ENCODE results near the gene MADD. TPM values are rescaled to one million over a fixed set of nuclear protein-coding genes. Genes with fewer than 3 reads are reported as not detected.

MADD gene
- total RNA-seq, 1 experiment from 2014 or later: 41.0 TPM

DNA sequence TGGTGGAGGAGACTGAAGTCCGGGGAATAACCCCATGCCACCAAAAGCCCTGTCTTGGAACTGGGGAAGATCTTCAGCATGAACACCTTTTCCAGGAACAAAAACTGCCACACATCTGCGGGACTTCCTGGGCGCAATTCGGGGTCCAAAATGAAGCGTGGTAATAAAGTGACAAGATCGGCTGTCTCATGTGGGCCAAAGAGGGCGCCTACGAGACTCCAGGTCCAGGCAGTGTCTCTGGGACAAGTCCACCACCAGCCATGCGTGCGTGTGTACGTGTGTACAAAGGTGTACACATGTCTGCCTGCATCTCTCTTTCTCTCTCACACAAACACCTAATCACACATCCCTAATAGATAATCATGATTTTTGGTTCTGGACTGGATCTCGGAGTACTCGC, 91.5 kb downstream of the MADD start:
- H2AK5ac ChIP-seq (ENCODE audit: insufficient read length, low read length): no peak overlapping the region
- H3K14ac ChIP-seq (ENCODE audit: insufficient read depth, low read length): no peak overlapping the region
- no peak overlapping the region for H2BK12ac ChIP-seq (ENCODE audit: insufficient read length, low read depth, low read length)
- H3K23me2 ChIP-seq (ENCODE audit: insufficient read length, low read depth, low read length, poor library complexity, severe bottlenecking): no peaks in the 10 kb centered on the region
- H2AFZ ChIP-seq (ENCODE audit: low read length): no peak overlapping the region
- no peak overlapping the region for H3T11ph ChIP-seq (ENCODE audit: low read length)
- no peak overlapping the region for H2BK15ac ChIP-seq (ENCODE audit: low read depth, low read length)
- H3K36me3 Mint-ChIP-seq (ENCODE audit: insufficient read depth in 1 of 3, low read depth in 3 of 3): no peaks in the 10 kb centered on the region
- H2BK120ac ChIP-seq (ENCODE audit: low read depth, low read length, poor library complexity, severe bottlenecking): no peak overlapping the region
- H4K91ac ChIP-seq (ENCODE audit: insufficient read length, low read depth, low read length): no peak overlapping the region
- peaks cover 2% of the 10 kb centered on the region for H4K20me1 ChIP-seq (ENCODE audit: control insufficient read depth, insufficient read depth, insufficient read length)
- WGBS (ENCODE audit: extremely low coverage, insufficient read length, low lambda C conversion rate): no CpG with 5 or more reads among the region's 13 CpGs
- H3K27ac Mint-ChIP-seq: no peak overlapping the region; a peak in 1 of 7 replicates
- H3K18ac ChIP-seq (ENCODE audit: insufficient read length, low read depth, low read length): no peak overlapping the region
- TF ChIP-seq, protein P1, sequence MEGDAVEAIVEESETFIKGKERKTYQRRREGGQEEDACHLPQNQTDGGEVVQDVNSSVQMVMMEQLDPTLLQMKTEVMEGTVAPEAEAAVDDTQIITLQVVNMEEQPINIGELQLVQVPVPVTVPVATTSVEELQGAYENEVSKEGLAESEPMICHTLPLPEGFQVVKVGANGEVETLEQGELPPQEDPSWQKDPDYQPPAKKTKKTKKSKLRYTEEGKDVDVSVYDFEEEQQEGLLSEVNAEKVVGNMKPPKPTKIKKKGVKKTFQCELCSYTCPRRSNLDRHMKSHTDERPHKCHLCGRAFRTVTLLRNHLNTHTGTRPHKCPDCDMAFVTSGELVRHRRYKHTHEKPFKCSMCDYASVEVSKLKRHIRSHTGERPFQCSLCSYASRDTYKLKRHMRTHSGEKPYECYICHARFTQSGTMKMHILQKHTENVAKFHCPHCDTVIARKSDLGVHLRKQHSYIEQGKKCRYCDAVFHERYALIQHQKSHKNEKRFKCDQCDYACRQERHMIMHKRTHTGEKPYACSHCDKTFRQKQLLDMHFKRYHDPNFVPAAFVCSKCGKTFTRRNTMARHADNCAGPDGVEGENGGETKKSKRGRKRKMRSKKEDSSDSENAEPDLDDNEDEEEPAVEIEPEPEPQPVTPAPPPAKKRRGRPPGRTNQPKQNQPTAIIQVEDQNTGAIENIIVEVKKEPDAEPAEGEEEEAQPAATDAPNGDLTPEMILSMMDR (conservative IDR thresholded peaks at IDR 0.05): no peak
- no peak overlapping the region for H3K56ac ChIP-seq (ENCODE audit: insufficient read length, low read depth, low read length)
- H4K8ac ChIP-seq (replicated peaks; ENCODE audit: insufficient read length, low read depth, low read length): no peak overlapping the region
- H4K5ac ChIP-seq (ENCODE audit: insufficient read length, low read depth, low read length): no peak overlapping the region
- no peaks in the 10 kb centered on the region for H3K27me3 Mint-ChIP-seq (ENCODE audit: low read depth)
- no peak overlapping the region for H3K23ac ChIP-seq (ENCODE audit: insufficient read length, low read depth, low read length)
- H3K27me3 ChIP-seq (ENCODE audit: insufficient read depth, low read length): no peaks in the 10 kb centered on the region
- H3K4me1 Mint-ChIP-seq: peaks cover 3% of the 10 kb centered on the region in 2 experiments; a peak in 3 of 4 replicates
- no peak overlapping the region for H2BK20ac ChIP-seq (ENCODE audit: low read depth, low read length, poor library complexity, severe bottlenecking)
- no peaks in the 10 kb centered on the region for H3K9me3 ChIP-seq (ENCODE audit: control insufficient read depth, low read depth, low read length)
- no peak overlapping the region for H3K4me2 ChIP-seq (ENCODE audit: insufficient read depth, insufficient read length, low read length)
- H3K4me3 Mint-ChIP-seq: no peak overlapping the region
- H3K27ac ChIP-seq (ENCODE audit: insufficient read length, low read depth, low read length): no peak overlapping the region
- DNase-seq: no peak
- no peak overlapping the region for H3K4ac ChIP-seq (ENCODE audit: low read depth, low read length)
- H3K79me1 ChIP-seq (ENCODE audit: insufficient read depth, low read depth, low read length, poor library complexity, severe bottlenecking): no peaks in the 10 kb centered on the region
- H3K79me2 ChIP-seq (ENCODE audit: insufficient read depth, low read length): no peaks in the 10 kb centered on the region
- no peaks in the 10 kb centered on the region for H3K4me1 ChIP-seq (ENCODE audit: insufficient read depth, low read length)
- H3K9ac ChIP-seq (ENCODE audit: extremely low read depth, insufficient read length, low read length): no peak overlapping the region
- no peak overlapping the region for H2BK5ac ChIP-seq (ENCODE audit: insufficient read length, low read length)
- H3K9me3 Mint-ChIP-seq: no peaks in the 10 kb centered on the region
